Rectal smooth muscle tissue (tissue), 1 donor: ENCODE data around the gene TBC1D2B.
"Not testable (repeated sequence)": the region's sequence is repeated elsewhere in the genome, so short reads cannot be mapped to it uniquely, and the experiment has no call there.

Experiments
- H3K27ac ChIP-seq: one replicate; pipeline ENCODE4 v1.7.0; 2013; ENCODE audit warnings: low read depth, low read length, inconsistent platforms
- H3K27me3 ChIP-seq: one replicate; pipeline ENCODE4 v1.7.0; 2013; ENCODE audit warnings: low read length; ENCODE audit not compliant: control insufficient read depth, insufficient read depth
- H3K36me3 ChIP-seq: one replicate; pipeline ENCODE4 v1.7.0; 2013; ENCODE audit warnings: low read length; ENCODE audit not compliant: control insufficient read depth, insufficient read depth
- H3K4me1 ChIP-seq: one replicate; pipeline ENCODE4 v1.7.0; 2013; ENCODE audit warnings: low read length; ENCODE audit not compliant: control insufficient read depth, insufficient read depth
- H3K4me3 ChIP-seq: one replicate; pipeline ENCODE4 v1.7.0; 2013; ENCODE audit warnings: low read length
- H3K9ac ChIP-seq: one replicate; pipeline ENCODE4 v1.7.0; 2013; ENCODE audit warnings: low read length

The TBC1D2B gene

DNA sequence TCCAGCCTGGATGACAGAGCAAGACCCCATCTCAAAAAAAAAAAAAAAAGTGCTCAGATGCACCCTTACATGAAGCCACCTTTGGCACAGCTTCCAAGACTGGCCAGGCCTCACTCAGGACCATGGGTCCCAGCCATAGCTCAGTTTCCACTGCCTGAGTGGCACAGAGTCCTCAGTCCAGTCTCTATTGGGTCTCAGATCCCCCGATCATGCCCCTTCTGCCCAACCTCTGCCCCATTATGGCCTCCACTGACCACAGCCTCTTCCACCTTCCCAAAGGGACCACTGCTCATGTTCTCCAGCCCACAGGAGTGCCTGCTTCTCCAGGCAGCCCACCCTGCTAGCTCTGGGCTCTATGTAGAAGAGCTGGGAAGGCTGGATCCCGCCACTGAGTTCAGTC, 127.0 kb downstream of the TBC1D2B start:
- H3K27ac ChIP-seq, H3K9ac ChIP-seq, H3K4me3 ChIP-seq, H3K36me3 ChIP-seq, H3K27me3 ChIP-seq, H3K4me1 ChIP-seq: not testable (repeated sequence)

DNA sequence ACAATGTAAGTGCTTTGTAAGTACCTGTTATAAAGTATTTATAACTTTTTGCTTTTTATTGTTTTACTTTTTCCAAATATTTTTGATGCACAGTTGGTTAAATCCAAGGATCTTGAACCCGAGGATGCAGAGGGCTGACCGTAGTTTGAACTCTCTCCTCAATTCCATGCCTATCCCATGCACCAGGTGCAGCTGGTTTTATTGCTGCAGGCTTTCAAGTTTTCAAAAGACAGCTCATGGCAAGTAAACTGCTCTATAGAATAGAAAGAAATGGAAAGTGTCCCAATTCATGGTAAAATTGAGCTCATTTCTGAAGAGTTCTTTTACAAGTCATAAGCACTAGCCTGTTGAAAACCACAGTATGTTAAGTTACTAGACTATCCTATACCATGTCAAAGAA, 131.9 kb downstream of the TBC1D2B start:
- H3K4me3 ChIP-seq: no peak overlapping the region
- no peaks in the 10 kb centered on the region for H3K27me3 ChIP-seq
- H3K9ac ChIP-seq: no peak overlapping the region
- no peak overlapping the region for H3K27ac ChIP-seq
- no peaks in the 10 kb centered on the region for H3K36me3 ChIP-seq
- H3K4me1 ChIP-seq: no peaks in the 10 kb centered on the region
